ENCODE data around the gene FOXE3.

Gene FOXE3

GRCh38 chr1:47406966-47407365 is 9.1 kb upstream of the FOXE3 start:
- DNase-seq, result no peak

GRCh38 chr1:47407481-47407880 is 8.6 kb upstream of the FOXE3 start:
- no peak for DNase-seq

GRCh38 chr1:47409311-47410067 is 6.6 kb upstream of the FOXE3 start:
- no peak for DNase-seq

GRCh38 chr1:47410068-47410455 is 6.0 kb upstream of the FOXE3 start:
- no peak for DNase-seq

GRCh38 chr1:47411436-47411835 is 4.6 kb upstream of the FOXE3 start:
- DNase-seq, result no peak

GRCh38 chr1:47412437-47412836 is 3.6 kb upstream of the FOXE3 start:
- DNase-seq, result no peak

- DNase-seq, result no peak
Measured at GRCh38 chr1:47416319-47417169, 459 bp downstream of the FOXE3 start.

GRCh38 chr1:47417170-47418044 is 1.3 kb downstream of the FOXE3 start:
- no peak for DNase-seq

- no peak for DNase-seq
Measured at GRCh38 chr1:47418122-47418521, 2.0 kb downstream of the FOXE3 start.

GRCh38 chr1:47418681-47419325 is 2.7 kb downstream of the FOXE3 start:
- DNase-seq, result no peak

GRCh38 chr1:47420547-47420946 is 4.5 kb downstream of the FOXE3 start:
- DNase-seq, result no peak

GRCh38 chr1:47423872-47424271 is 7.8 kb downstream of the FOXE3 start:
- DNase-seq, result no peak

- DNase-seq, result peak; percentile 43
Measured at GRCh38 chr1:47424336-47424982, 8.4 kb downstream of the FOXE3 start.

GRCh38 chr1:47431534-47431933 is 15.4 kb downstream of the FOXE3 start:
- no peak for DNase-seq

- peak; percentile 44 for DNase-seq
Measured at GRCh38 chr1:47432071-47433036, 16.3 kb downstream of the FOXE3 start.

- no peak for DNase-seq
Measured at GRCh38 chr1:47433037-47433421, 16.9 kb downstream of the FOXE3 start.

- no peak for DNase-seq
Measured at GRCh38 chr1:47433477-47434050, 17.5 kb downstream of the FOXE3 start.

GRCh38 chr1:47434051-47434842 is 18.2 kb downstream of the FOXE3 start:
- DNase-seq, result no peak

- DNase-seq, result no peak
Measured at GRCh38 chr1:47435506-47436303, 19.6 kb downstream of the FOXE3 start.
